GM19324 (cell line): ENCODE measurements around the gene LGALS7B.
"Not testable (repeated sequence)": the region's sequence is repeated elsewhere in the genome, so short reads cannot be mapped to it uniquely, and the experiment has no call there.

Source experiments
- ATAC-seq: cut with Tn5 transposase; IDR thresholded peaks from one replicate; pipeline ENCODE4 v1.9.1; 2021; ENCODE audit warnings: mild to moderate bottlenecking, moderate library complexity; ENCODE audit not compliant: unreplicated experiment, low FRiP score

LGALS7B gene

DNA sequence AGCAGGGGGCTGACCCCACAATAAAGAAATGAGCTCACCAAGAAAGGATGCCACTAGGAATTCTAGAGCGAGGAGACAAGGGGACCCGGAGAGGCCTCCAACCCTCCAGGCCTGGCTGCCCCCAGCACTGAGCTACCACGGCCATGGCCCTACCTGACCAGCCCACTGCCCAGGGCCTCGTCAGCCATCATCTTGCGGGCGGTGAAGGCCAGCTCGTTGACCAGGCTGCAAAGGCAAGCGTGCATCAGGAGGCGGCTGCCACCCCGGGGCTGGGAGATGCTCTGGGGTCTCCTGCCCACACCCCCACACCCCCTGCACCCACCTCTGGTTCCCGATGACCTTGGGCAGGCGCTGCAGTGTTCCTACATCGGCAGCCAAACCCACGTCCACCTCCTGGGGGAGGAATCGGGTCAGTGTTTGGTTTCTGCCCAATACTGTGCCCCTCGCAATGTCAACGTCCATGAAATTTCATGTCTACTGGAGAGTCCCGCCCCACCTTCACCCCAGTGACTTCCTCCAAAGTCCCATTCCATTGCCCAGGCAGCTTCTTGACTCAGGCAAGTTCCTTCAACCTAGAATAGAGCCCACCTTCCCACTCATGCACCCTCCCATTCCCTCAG is 27.2 kb downstream of the LGALS7B start:
- no peak for ATAC-seq

DNA sequence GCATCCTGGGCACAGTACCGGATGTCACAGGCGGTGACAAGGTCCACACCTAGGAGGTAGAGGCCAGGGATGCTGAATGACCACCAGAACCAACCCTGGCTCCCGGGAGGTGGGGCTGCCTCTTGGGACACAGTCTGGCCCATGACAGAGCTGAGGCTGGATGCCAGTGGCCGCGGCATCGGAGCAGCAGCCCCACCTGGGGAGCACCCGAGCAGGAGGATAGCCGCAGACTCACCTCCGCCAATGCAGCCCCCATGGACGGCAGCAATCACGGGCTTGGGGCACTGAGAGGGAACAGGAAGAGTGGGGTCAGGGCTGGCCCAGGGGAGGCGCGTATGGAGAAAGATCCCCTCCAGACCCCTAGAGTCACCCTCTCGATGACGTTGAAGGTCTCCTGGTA is 28.1 kb downstream of the LGALS7B start:
- no peak for ATAC-seq

DNA sequence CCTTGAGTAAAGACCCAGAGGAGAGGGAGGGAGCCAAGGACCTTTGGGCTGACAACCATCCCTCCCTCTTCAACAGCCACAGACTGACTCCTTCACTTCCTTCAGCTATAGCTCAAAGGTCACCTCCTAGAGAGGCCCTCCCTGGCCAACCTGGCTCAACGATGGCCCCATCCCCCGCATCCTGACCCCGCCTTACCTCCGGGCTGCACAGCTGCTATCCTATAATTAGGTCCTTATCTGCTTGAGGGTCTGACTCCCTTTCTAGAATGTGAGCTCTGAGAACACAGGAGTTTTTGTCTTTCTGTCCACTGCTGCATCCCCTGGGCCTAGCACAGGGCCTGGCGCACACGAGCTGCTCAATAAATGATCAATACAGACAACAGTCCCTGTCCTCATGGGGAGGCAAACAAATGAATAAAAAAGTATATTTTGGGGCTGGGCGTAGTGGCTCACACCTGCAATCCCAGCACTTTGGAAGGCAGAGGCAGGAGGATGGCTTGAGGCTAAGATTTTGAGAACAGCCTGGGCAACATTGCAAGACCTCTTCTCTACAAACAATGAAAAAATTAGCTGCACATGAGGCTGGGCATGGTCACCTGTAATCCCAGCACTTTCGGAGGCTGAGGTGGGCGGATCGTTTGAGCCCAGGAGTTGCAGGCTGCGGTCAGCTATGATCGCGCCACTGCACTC is 30.4 kb downstream of the LGALS7B start:
- ATAC-seq, result no peak

DNA sequence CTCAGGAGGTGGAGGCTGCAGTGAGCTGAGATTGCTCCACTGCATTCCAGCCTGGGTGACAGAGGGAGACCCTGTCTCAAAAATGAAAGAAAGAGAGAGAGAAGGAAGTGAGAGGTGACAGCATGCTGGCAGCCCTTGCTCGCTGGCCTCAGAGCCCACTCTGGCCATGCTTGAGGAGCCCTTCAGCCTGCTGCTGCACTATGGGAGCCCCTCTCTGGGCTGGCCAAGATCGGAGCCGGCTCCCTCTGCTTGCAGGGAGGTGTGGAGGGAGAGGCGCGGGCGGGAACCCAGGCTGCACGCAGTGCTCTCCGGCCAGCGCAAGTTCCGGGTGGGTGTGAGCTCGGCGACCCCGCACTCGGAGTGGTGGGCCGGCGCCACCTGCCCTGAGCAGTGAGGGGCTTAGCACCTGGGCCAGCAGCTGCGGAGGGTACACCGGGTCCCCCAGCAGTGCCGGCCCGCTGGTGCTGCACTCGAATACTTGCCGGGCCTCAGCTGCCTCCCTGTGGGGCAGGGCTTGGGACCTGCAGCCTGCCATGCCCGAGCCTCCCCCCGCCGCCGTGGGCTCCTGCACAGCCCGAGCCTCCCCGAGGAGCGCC is 32.3 kb downstream of the LGALS7B start:
- not testable (repeated sequence) for ATAC-seq

DNA sequence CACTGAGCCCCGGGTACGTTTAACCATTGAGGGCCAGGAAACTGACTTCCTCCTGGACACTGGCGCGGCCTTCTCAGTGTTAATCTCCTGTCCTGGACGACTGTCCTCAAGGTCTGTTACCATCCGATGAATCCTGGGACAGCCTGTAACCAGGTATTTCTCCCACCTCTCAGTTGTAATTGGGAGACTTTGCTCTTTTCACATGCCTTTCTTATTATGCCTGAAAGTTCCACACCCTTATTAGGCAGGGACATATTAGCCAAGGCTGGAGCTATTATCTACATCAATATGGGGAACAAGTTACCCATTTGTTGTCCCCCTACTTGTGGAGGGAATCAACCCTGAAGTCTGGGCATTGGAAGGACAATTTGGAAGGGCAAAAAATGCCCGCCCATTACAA is 36.9 kb downstream of the LGALS7B start:
- ATAC-seq, result not testable (repeated sequence)

DNA sequence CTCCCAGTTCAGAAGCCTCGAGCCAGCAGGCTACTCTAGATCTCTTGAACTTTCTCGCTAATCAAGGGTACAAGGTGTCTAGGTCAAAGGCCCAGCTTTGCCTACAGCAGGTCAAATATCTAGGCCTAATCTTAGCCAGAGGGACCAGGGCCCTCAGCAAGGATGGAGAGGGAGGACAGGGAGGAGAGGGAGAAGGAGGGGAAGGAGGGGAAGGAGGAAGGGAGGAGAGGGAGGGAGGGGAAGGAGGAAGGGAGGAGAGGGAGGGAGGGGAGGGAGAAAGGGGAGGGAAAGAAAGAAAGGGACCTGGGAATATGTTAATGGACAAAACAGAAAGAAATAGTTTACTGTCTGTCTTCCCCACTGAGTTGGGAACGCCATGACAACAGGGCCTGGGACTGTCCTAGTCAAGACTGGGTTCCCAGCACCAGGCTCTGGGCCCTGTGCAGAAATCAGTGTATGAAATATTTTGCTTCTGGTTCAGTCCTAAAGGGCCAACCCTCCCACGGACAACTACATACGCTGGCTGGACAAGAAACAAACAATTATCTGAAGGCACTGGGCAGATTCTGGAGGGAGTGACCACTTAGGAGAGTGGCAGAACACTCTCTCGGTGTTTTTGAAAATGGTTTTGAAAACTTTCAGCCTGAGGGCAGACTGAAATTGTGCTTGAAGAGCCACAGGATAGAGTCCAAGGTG is 38.0 kb downstream of the LGALS7B start:
- no peak for ATAC-seq

DNA sequence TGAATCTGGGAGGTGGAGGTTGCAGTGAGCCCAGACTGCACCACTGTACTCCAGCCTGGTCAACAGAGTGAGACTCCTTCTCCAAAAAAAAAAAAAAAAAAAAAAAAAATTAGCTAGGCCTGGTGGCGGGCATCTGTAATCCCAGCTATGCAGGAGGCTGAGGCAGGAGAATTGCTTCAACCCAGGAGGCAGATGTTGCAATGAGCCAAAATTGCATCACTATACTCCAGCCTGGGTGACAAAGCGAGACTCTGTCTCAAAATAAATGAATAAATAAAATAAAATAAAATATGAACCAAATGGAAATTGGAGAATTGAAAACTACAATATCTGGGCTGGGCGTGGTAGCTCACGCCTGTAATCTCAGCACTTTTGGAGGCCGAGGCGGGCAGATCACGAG is 40.2 kb downstream of the LGALS7B start:
- ATAC-seq, result not testable (repeated sequence)

DNA sequence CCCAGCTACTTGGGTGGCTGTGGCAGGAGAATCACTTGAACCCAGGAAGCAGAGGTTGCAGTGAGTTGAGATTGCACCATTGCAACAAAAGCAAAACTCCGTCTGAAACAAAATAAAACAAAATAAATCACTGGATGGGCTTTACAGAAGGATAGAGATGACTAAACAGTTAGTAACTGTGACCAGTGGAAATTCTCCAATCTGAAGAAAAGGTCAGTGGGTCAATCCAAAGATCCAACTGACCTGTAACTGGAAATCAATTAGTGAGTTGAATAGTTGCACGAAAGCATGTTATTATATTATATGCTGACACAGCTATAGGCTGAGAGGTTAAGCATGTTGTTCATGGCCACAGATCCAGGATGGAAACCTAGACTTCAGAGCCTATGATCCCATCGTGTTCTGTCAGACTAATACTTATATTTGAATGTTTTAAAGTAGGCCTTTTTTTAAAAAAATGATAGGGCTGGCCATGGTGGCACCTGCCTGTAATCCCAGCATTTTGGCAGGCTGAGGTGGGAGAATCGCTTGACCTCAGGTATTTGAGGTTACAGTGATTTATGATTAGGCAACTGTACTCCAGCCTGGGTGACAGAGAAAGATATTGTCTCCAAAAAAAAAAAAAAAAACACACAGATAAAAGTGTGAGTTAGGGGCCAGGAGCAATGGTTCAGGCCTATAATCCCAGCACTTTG is 41.2 kb downstream of the LGALS7B start:
- ATAC-seq, result no peak

DNA sequence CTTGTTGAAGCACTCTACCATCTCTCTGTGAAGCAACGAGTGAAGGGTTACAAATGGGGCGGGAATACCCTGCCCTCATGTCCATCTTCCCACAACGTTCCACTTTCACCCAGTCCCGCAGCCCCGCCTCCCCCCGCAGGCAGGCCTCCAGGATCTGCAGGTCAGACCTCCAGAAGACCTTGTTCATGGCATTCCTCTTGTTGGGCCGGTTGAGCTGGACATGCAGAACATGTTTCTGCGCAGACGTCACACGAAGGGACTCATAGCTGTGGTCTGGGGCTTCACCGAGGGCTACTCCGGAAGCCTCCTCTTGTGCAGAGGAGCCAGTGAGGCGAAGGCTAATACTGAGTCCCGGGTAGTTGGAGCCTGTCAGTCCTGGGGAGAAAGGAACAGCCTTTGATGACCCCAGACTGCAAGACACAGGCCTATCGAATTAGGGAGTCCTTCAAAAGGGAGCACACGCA is 42.2 kb downstream of the LGALS7B start:
- peak; percentile 30 for ATAC-seq

DNA sequence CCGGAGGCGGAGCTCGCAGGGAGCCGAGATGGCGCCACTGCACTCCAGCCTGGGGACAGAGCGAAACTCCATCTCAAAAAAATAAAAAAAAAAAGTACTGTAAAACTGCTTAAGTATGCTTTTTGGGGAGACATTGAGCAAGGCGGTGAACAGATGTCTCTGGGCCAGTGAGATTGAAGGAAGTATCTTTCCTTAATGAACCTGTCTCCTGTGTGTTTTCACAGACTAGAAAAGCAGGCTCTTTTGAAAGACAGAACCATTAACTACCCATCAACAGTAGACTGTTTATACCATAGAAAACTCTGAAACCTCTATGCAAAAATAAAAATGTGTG is 44.1 kb downstream of the LGALS7B start:
- no peak for ATAC-seq

DNA sequence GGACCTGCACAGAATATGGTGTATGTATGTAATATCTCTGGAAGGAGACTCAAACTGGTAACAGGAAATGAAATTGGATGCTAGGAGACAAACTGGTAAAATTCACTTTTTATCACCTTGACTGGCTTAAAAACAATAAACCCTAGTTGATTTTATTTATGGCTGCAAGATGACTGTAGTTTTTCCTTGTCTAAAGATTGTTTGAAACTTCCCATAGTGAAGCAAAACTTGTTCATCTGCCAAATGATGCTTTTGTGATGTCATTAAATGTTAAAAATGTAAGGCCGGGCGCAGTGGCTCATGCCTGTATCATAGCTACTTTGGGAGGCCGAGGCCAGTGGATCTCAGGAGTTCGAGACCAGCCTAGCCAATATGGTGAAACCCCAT is 45.1 kb downstream of the LGALS7B start:
- ATAC-seq, result no peak

DNA sequence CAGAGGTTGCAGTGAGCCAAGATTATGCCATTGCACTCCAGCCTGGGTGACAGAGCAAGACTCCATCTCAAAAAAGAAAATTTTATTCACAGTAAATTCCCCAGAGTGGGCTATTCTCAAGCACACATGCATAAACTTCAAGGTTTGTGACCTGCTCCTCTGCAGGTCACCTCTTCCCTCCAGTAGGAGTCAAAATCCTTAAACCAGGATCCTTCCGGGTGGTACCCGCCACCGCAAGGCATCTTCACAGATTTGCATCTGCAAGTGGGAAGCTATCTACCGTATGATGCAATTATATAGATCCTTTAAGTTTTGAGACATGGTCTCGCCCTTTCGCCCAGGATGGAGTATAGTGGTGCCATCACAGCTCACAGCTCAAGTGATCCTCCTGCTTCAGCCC is 45.6 kb downstream of the LGALS7B start:
- ATAC-seq, result no peak

DNA sequence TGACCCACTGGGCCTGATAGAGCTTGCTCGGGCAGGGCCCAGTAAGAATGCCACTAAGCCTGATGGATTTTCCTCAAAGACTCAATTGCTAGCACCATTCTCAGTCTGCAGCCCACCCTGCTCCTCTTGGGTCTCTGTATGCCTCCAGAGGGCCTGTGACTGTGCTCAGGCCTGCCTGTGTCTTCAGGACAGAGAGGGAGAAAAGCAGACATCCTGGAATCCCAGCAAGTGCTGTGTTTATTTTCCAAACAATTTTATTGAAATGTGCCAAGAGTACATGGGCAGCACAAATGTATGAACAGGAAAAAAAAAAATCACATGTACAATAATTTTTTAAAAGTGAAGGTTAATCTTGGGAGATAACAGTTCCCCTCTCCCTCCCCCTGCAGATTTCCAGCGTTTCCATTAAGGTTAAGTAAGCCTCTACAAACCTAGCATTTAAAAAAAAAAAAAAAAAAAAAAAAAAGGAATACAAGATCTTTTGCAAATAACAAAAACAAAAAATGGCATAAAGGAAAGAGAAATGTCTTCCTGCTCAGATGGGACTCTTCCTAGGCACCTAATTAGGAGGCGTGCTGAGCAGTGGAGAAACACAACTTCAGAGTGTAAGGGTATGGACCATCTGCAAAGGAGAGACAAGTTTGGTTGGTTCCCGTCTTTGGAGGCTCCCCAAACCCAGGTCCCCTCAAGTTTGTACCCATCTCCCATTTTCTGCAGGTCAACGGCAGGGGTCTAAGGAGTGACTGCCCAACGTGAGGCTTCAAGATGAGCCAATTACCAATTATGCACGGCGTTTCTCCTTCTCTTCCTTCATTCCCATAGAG is 47.4 kb downstream of the LGALS7B start:
- ATAC-seq, result no peak

DNA sequence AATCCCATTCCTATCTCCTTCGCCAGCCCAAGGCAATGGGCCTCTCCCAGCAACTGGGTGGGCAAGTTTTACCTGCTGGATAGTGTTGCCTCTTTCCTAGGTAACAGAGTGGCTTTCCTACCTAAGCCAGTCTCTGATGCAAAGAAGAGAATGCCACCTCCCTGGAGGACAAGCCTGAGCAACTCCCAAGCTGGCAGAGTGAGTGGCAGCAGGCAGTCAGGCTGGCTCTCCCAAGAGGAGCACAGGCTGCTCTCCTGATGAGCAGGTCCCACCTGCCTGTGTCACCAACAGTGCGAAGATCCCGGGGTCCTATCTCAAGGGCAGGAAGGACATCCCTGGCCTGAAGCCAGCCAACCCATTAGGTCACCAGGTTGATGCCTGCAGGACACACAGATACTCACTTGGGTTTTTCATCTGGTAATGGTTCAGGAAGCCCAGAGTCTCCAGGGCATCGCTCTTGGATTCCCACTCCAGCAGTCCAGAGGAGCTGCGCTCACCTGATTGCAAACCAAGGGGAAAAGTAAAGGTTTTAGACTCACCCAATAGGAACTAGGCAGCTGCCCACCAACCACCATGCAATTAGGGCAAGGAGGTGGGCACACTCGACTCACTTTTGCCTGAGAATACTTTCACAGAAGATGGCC is 48.1 kb downstream of the LGALS7B start:
- ATAC-seq, result no peak

DNA sequence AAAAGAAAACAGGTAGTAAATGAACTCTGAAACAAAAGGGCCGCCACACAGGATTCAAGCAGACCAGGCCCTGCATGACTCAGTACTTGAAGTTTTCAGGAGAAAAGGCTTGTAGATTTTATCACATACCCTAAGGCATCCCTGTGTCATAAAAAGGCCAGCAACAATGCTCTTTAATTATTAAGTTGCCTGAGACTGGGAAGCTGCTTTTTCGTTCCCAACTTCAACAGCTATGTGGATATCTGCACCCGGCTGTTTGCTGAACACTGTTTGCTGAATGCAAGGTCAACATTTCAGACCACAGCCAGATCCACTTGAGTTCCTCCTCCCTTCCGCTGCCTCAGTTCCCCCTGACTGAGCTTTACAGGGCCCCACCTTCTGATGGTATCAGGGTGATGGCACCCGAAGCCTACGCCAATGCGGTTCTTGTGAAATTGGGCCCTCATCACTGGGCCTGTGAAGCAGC is 48.7 kb downstream of the LGALS7B start:
- ATAC-seq, result no peak

DNA sequence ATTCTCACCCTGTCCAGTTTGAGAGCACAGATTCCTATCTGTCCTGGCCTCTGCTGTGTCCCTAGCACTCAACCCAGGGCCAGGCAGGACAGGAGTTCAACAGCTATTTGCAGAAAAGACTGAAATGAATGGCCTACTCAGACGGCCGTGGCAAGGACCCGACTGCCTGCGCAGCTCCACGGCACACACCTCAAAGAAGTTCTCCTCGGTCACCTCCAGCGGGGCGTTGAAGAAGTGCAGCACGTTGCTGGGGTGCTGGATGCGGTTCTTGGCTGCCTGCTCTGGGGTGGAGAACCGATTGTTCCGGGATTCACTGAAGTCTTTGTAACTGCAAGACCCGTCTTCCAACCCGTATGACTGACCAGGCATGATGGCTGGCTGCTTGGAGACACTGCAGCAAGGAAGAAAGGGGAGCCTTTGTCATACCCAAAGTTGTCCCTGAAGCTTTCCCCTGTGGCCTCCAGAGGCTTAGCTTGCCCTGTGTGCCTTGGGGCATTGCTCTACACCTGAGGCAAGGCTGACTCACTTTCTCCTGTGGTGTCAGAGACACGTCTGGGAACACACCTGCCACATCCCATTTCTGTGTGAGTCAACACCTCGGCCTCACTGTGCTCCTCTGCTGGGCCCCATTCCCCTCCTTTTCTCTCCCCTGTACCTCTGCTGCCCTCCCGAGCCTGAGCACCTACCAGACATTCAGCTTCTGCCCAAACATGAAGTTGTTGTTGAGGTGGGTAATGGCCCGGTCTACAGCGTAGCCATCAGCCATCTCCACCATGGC is 49.4 kb downstream of the LGALS7B start:
- ATAC-seq, result no peak

DNA sequence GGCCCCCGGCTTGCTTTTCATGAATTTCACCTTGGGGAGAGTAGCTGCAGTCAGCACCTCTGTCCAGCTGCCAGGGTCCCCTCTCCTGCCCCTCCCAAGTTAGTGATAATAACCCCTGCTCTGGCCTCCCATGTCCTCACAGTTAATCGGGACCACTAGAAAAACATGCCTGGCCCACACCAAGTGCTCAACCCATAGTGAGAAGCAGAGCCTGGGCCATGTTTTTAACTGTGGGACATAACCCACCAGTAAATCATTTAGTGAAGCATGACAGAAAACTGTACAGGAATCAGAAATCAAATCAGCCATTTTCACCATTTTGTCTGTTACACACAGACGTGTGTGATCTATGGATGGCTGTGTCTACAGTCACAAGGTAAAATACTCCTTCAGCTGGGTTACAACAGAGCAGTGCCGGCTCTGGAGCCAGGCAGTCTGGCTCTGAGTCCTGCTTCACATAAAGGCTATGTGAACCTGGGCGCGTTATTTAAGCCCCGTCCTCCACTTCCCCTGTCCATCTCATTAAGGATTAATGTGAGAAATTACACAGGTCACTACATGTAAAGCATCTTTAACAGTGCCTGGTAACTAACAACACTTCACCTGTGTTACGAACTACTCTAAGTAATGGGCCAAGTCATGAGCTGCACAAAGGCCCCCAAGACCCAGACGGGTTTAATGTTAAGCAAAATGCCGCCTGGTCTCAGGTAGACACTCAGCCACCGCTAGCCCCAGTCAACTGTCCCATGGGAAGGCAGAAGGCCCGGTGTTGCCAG is 50.2 kb downstream of the LGALS7B start:
- ATAC-seq, result no peak
